ENCODE data around the gene DDX42. TPM values are rescaled to one million over a fixed set of nuclear protein-coding genes. Genes with fewer than 3 reads are reported as not detected.

The DDX42 gene
- total RNA-seq, 1 experiment from 2014 or later = 128 TPM

DNA sequence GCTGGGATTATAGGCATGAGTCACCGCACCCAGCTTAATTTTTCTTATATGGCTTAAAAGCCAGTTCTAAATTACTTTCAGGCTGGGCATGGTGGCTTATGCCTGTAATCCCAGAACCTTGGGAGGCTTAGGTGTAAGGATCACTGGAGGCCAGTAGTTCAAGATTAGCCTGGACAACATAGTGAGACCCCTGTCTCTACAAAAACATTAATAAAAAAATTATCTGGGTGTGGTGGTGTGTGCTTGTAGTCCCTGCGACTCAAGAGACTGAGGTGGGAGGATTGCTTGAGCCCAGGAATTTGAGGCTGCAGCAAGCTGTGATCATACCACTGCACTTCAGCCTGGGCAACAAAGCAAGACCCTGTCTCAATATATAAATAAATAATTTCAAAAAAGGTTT is 79.3 kb downstream of the DDX42 start:
- TF ChIP-seq, protein P1, sequence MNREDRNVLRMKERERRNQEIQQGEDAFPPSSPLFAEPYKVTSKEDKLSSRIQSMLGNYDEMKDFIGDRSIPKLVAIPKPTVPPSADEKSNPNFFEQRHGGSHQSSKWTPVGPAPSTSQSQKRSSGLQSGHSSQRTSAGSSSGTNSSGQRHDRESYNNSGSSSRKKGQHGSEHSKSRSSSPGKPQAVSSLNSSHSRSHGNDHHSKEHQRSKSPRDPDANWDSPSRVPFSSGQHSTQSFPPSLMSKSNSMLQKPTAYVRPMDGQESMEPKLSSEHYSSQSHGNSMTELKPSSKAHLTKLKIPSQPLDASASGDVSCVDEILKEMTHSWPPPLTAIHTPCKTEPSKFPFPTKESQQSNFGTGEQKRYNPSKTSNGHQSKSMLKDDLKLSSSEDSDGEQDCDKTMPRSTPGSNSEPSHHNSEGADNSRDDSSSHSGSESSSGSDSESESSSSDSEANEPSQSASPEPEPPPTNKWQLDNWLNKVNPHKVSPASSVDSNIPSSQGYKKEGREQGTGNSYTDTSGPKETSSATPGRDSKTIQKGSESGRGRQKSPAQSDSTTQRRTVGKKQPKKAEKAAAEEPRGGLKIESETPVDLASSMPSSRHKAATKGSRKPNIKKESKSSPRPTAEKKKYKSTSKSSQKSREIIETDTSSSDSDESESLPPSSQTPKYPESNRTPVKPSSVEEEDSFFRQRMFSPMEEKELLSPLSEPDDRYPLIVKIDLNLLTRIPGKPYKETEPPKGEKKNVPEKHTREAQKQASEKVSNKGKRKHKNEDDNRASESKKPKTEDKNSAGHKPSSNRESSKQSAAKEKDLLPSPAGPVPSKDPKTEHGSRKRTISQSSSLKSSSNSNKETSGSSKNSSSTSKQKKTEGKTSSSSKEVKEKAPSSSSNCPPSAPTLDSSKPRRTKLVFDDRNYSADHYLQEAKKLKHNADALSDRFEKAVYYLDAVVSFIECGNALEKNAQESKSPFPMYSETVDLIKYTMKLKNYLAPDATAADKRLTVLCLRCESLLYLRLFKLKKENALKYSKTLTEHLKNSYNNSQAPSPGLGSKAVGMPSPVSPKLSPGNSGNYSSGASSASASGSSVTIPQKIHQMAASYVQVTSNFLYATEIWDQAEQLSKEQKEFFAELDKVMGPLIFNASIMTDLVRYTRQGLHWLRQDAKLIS (CRISPR knock-in tag; IDR thresholded peaks at IDR 0.05; ENCODE audit: borderline replicate concordance) = no peak
- TF ChIP-seq EMX1 (CRISPR knock-in tag; IDR thresholded peaks at IDR 0.05) (no peak), CREB1 (CRISPR knock-in tag; IDR thresholded peaks at IDR 0.05) (no peak), NR3C1 (CRISPR knock-in tag; conservative IDR thresholded peaks at IDR 0.05; ENCODE audit: low read depth) (no peak), NR2C2 (CRISPR knock-in tag; IDR thresholded peaks at IDR 0.05) (no peak), ZNF138 (CRISPR knock-in tag; conservative IDR thresholded peaks at IDR 0.05) (no peak)
- TF ChIP-seq, protein P2, sequence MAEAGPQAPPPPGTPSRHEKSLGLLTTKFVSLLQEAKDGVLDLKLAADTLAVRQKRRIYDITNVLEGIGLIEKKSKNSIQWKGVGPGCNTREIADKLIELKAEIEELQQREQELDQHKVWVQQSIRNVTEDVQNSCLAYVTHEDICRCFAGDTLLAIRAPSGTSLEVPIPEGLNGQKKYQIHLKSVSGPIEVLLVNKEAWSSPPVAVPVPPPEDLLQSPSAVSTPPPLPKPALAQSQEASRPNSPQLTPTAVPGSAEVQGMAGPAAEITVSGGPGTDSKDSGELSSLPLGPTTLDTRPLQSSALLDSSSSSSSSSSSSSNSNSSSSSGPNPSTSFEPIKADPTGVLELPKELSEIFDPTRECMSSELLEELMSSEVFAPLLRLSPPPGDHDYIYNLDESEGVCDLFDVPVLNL (CRISPR knock-in tag; IDR thresholded peaks at IDR 0.05; ENCODE audit: borderline replicate concordance, low read depth) = no peak
- TF ChIP-seq, protein P3, sequence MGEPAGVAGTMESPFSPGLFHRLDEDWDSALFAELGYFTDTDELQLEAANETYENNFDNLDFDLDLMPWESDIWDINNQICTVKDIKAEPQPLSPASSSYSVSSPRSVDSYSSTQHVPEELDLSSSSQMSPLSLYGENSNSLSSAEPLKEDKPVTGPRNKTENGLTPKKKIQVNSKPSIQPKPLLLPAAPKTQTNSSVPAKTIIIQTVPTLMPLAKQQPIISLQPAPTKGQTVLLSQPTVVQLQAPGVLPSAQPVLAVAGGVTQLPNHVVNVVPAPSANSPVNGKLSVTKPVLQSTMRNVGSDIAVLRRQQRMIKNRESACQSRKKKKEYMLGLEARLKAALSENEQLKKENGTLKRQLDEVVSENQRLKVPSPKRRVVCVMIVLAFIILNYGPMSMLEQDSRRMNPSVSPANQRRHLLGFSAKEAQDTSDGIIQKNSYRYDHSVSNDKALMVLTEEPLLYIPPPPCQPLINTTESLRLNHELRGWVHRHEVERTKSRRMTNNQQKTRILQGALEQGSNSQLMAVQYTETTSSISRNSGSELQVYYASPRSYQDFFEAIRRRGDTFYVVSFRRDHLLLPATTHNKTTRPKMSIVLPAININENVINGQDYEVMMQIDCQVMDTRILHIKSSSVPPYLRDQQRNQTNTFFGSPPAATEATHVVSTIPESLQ (CRISPR knock-in tag; IDR thresholded peaks at IDR 0.05) = no peak
- TF ChIP-seq, protein P4, sequence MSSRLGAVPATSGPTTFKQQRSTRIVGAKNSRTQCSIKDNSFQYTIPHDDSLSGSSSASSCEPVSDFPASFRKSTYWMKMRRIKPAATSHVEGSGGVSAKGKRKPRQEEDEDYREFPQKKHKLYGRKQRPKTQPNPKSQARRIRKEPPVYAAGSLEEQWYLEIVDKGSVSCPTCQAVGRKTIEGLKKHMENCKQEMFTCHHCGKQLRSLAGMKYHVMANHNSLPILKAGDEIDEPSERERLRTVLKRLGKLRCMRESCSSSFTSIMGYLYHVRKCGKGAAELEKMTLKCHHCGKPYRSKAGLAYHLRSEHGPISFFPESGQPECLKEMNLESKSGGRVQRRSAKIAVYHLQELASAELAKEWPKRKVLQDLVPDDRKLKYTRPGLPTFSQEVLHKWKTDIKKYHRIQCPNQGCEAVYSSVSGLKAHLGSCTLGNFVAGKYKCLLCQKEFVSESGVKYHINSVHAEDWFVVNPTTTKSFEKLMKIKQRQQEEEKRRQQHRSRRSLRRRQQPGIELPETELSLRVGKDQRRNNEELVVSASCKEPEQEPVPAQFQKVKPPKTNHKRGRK (CRISPR knock-in tag; IDR thresholded peaks at IDR 0.05; ENCODE audit: borderline replicate concordance) = no peak
- H3K27ac Mint-ChIP-seq = no peak overlapping the region

DNA sequence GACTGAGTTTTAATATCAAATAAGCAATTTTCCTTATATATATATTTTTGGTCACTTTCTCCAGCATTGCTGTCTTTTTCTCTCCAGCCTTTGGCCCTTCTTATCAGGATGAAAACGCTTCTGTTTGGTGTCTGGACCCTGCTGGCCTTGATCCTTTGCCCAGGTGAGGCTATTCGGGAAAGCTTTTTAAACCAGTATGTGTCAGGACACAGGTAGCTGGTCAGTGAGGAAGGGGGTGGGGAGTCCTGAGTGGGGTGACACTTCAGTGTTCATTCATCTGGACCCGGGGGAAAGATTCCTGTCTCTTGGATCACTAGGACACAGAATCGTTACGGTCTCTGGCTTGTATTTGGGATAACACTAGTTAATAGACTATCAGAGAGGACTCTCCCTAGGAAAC is 80.7 kb downstream of the DDX42 start:
- H3K36me3 Mint-ChIP-seq = no peaks in the 10 kb centered on the region
- H3K9me3 Mint-ChIP-seq = 0 out of 2 replicates have a peak, but pooled peaks cover under 1% of the 10 kb centered on the region
- H3K4me3 Mint-ChIP-seq = no peak overlapping the region
- DNase-seq (ENCODE audit: low spot score) (no peak), ATAC-seq (no peak)
- TF ChIP-seq ZNF423 (CRISPR knock-in tag; IDR thresholded peaks at IDR 0.05) (no peak), IRF2 (CRISPR knock-in tag; IDR thresholded peaks at IDR 0.05; ENCODE audit: borderline replicate concordance, low read depth) (no peak)
- H3K4me1 Mint-ChIP-seq = no peaks in the 10 kb centered on the region
- peaks cover 73% of the 10 kb centered on the region for H3K27me3 Mint-ChIP-seq (ENCODE audit: low read depth)
- POLR2A ChIA-PET = no interaction called here
- CTCF ChIA-PET = no interaction called here
- no peak overlapping the region for H3K27ac Mint-ChIP-seq

More for the DNA sequence above, 79.3 kb downstream of the DDX42 start:
- ChIA-PET POLR2A (no interaction called here), CTCF (no interaction called here)
- Mint-ChIP-seq H3K4me3 (no peak overlapping the region), H3K27me3 (ENCODE audit: low read depth) (peaks cover 73% of the 10 kb centered on the region), H3K36me3 (peaks cover under 1% of the 10 kb centered on the region), H3K9me3 (peaks cover 5% of the 10 kb centered on the region), H3K4me1 (no peaks in the 10 kb centered on the region)
- no peak for DNase-seq (ENCODE audit: low spot score)
- no peak for ATAC-seq

DNA sequence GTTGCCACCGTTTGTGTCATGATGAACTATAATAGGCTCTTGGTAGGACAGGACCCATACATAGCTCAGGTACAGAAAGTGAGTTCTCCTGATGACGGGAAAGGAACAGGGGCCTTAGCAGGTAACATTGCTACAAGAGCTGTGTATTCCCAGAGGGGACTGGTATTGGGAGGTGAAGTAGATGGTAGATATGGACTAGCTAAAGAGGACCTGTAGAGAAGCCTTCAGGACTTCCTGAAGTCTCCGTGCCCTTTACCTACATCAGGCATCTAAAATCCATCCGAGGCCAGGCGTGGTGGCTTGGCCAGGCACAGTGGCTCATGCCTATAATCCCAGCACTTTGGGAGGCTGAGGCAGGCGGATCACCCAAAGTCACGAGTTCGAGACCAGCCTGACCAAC is 81.2 kb downstream of the DDX42 start:
- H3K27ac Mint-ChIP-seq = no peak overlapping the region
- ChIA-PET CTCF (interaction anchor here (1.6 kb wide), 1 partner anchor 26 kb away, joined by 6 read pairs; the partner anchor contains the start of gene GH2), POLR2A (no interaction called here)
- H3K9me3 Mint-ChIP-seq = no peaks in the 10 kb centered on the region
- ATAC-seq (no peak), DNase-seq (ENCODE audit: low spot score) (no peak)
- H3K4me3 Mint-ChIP-seq = no peak overlapping the region
- no peaks in the 10 kb centered on the region for H3K36me3 Mint-ChIP-seq
- H3K27me3 Mint-ChIP-seq (ENCODE audit: low read depth) = peaks cover 73% of the 10 kb centered on the region
- H3K4me1 Mint-ChIP-seq = no peaks in the 10 kb centered on the region
- TF ChIP-seq CREM (CRISPR knock-in tag; IDR thresholded peaks at IDR 0.05) = no peak
- TF ChIP-seq GTF2I (CRISPR knock-in tag; conservative IDR thresholded peaks at IDR 0.05) = no peak
- TF ChIP-seq, protein P5, sequence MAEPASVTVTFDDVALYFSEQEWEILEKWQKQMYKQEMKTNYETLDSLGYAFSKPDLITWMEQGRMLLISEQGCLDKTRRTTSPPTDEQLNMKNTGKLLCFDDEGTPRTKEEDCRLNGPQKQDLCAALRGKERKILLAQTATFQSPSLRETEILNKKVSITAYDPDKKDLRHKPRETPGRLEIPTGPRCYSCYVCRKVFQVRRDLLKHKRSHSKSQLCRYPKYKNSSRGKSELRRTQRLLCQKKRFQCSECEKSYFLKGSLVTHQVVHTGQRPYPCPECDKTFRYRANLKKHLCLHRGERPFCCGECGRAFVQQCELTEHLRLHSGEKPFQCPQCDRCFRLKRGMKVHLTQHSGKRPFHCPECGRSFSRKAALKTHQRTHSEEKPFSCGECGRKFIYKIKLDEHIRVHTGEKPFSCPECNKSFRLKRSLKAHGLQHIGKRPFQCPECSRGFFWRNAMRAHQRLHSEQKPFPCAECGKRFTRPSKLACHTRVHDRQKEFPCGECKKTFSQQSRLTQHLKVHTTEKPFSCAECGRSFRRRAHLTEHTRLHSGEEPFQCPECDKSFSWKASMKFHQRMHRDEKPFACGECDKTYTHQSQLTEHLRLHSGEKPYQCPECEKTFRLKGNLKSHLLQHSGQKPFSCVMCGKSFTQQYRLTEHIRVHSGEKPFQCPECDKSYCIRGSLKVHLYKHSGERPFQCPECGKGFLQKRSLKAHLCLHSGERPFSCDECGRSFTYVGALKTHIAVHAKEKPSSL (CRISPR knock-in tag; conservative IDR thresholded peaks at IDR 0.05) = no peak
- no peak for TF ChIP-seq OVOL2 (CRISPR knock-in tag; IDR thresholded peaks at IDR 0.05; ENCODE audit: borderline replicate concordance)
- no peak for TF ChIP-seq ESRRA (CRISPR knock-in tag; IDR thresholded peaks at IDR 0.05; ENCODE audit: borderline replicate concordance)
- TF ChIP-seq NFE2L1 (CRISPR knock-in tag; IDR thresholded peaks at IDR 0.05) = no peak
- TF ChIP-seq ZNF671 (CRISPR knock-in tag; IDR thresholded peaks at IDR 0.05) = no peak
- TF ChIP-seq, protein P6, sequence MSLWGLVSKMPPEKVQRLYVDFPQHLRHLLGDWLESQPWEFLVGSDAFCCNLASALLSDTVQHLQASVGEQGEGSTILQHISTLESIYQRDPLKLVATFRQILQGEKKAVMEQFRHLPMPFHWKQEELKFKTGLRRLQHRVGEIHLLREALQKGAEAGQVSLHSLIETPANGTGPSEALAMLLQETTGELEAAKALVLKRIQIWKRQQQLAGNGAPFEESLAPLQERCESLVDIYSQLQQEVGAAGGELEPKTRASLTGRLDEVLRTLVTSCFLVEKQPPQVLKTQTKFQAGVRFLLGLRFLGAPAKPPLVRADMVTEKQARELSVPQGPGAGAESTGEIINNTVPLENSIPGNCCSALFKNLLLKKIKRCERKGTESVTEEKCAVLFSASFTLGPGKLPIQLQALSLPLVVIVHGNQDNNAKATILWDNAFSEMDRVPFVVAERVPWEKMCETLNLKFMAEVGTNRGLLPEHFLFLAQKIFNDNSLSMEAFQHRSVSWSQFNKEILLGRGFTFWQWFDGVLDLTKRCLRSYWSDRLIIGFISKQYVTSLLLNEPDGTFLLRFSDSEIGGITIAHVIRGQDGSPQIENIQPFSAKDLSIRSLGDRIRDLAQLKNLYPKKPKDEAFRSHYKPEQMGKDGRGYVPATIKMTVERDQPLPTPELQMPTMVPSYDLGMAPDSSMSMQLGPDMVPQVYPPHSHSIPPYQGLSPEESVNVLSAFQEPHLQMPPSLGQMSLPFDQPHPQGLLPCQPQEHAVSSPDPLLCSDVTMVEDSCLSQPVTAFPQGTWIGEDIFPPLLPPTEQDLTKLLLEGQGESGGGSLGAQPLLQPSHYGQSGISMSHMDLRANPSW (CRISPR knock-in tag; conservative IDR thresholded peaks at IDR 0.05; ENCODE audit: low read depth) = no peak
- TF ChIP-seq MYBL2 (CRISPR knock-in tag; IDR thresholded peaks at IDR 0.05) = no peak

All from WTC11 (cell line).